ENCODE results near the gene RAB6B. TPM values are rescaled to one million over a fixed set of nuclear protein-coding genes. Genes with fewer than 3 reads are reported as not detected.

The RAB6B gene
- total RNA-seq, 1 experiment from 2014 or later = 1.4 TPM

DNA sequence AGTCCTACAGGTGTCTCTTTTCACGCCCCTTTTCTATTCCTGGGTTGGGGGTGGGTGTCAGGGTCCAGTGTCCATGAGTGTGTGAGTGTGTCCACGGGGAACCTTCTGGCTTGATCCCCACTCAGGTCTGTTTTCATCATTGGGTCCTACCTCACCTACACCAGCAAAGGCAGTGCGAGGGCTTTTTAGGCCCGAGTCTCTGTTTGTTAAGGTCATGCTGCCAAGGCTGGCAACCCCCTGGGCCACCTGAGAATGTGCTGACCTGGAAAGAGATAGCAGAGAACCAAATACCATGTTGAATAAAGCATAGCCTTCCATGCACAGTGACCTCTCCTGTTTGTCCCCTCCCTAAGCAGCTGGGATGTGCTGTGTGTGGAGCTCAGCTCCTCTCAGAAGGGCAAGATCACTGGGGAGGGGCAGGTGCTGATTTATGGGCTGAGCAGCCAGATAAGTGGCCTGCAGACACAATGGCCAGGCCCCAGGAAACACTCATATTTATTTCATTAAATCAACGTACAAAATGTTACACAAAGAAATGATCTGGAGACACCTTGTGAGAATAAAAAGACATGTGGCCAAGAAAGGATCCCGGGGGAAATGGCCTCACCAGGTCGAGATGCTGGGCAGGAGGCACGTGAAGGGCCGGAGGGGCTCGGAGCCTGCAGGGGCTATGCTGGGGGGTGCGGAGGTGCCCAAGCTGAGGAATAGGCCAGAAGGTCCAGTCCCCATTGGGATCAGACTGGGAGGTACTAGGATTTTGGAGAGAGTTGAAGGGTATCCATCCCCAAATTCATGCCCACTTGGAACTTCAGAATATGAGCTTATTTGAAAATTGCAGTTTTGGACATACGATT, 36.1 kb downstream of the RAB6B start:
- no peak for DNase-seq (ENCODE audit: low read depth)

DNA sequence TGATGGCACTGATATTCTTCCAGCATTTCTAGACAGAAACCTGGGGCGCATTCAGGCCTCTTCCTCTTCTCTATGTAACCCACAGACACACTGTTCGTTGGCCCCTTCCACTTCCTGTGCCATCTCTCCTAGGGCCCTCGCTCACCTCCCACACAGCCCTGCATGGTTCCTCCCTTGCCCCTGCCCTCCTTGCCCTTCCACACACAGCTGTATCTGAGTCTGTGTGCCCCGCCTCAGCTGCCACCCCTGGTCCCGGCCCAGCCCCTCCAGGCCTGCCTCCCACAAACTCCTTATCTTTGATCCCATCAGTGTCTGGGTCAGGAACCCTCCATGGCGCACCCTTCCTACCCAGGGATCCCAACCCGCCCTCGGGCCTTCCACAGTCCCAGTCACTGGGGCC, 37.9 kb downstream of the RAB6B start:
- DNase-seq (ENCODE audit: low read depth) = no peak

DNA sequence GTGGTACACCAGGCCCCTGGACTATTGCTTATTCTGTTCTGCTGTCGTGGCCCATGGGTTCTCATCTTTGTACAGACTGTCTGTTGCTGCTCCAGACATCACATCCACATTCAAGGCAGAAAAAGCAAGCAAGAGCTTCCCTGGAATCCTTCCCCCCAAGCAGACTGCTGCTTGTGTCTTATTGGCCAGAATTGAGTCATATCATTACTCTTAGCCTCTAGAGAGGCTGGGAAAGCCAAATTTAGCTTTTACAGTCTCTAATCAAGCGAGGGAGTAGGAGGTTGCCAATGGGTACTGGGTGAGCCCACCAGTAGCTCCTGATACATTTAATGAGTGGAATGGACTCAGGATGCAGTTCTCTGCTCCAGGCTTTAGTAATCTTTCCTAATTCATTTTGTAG, 39.4 kb downstream of the RAB6B start:
- no peak for DNase-seq (ENCODE audit: low read depth)

DNA sequence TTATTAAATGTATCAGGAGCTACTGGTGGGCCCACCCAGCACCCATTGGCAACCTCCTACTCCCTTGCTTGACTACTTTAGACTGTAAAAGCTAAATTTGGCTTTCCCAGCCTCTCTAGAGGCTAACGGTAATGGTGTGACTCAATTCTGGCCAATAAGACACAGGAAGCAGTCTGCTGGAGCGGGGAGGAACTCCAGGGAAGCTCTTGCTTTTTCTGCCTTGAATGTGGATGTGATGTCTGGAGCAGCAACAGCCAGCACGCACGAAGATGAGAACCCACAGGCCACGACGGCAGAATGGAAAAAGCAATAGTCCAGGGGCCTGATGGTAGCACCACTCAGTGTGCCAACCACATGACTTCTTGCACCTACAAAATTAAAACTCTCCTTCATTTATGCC, 39.9 kb downstream of the RAB6B start:
- DNase-seq (ENCODE audit: low read depth) = no peak

DNA sequence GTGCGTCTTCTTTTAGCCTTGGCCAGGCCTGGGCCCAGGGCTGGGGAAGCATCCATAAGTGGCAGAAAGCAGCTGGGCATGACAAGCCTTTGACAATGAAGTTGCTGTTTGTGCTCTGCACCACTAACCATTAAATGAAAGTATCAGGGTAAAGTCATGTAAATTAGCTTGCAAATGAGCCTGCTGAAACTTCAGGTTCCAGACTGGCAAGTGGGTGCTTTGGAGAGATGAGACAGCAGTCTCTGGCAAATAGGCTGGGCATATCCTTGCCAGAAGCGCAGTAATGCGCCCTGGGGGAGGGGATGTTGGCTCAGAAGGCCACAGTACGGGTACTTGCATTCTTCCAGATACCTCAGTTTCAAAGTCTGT, 40.7 kb downstream of the RAB6B start:
- DNase-seq (ENCODE audit: low read depth) = no peak

DNA sequence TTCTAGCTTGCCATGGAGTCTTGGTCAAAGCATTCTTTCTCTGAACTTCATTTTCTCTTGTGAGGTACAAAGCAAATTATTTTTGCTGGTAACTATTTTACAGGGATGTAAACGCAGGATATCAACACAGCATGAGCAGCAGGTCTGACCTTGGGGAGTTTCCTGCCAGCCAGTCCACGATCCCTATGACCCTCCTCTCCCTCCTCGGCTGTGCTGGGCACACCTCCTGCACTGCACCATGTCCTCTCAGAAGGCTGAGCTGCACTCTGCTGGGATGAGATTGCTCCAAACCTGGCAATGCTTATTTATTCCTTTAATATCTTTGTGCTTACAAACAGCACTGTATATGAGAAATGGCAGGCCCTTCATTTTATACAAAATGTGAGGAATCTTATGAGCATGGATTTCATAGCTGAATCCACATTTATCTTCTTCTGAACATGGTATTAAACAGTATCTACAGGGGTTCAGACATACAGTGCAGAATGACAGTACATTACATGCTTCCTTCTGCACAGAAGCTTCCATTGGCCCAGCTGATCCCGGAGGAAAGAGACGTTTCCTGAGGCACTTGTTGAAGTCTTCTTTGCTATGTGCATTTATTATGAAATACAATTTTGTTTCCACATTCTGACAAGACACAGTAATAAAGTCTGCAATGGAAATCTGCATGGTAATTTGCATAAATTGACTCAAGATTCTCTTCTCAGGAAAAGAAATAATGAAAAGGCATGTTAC, 41.2 kb downstream of the RAB6B start:
- no peak for DNase-seq (ENCODE audit: low read depth)

DNA sequence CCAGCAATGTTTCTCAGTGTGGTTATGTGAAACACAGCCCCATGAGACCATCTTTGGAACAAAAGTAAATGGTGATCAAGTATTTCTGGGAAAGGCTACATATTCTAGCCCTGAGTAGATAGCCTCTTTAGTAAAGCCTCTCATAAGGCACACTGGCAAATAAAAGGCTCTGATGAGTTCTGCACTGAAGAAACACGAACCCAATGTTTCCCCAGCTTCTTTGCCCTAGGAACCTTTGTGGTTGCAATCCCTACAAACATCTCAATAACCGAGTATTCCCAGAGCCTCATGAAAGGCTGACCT, 41.8 kb downstream of the RAB6B start:
- no peak for DNase-seq (ENCODE audit: low read depth)

DNA sequence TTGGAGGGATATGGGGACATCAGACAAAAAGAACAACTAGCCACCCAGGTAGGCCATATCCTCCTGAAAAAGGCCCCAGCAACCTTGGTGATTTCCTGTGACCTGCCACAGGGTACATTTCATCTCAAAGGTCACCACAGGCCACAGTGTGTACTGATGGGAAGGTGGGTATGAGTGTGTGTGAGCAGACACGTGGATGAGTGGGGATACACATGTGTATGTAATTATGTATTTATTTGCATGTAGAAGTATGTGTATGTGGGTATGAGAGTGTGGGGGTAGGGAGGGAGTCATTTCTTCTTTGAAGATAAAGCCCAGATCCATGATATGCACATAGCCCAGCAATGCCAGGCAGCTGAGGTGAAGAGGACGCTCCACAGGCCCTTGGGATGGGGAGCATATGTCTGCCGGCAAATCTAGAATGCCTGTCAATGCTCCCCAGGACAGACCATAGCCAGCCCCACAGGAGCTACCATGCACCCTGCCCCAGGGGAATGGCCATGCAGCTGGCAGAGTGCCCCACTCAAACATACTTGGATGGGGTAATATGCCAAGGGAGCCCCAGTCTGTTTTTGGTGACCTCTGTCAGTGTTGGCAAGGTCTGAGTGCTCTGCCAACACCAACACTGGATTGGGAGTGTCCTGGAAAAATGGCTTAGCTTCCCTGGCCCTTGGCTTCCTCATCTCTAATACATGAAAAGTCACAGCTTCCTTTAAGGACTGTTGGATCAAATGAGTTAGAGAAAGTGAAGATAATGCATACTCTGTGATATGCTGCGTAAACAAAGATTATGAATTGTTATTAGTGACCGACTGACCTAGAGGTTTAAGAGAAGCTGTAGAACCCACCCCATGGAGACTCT, 42.4 kb downstream of the RAB6B start:
- DNase-seq (ENCODE audit: low read depth) = no peak

DNA sequence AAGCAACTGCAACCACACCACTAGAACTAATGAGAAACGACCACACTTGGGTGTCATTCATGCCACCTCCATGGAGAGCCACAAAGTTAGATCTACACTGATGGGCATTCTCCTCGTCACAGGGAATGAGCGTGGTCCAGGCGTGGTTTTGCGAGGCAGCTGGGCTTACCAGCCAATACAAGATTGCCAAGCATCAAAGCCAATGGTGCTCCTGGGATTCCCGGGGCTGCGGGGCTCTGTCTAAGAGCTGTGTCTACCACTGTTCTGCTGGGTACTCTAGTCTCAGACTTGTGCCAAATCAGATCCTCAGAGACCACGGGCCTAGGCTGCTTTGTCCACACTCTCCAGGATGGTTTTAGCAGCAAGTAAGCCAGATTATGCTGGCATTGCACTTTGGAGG, 43.8 kb downstream of the RAB6B start:
- DNase-seq (ENCODE audit: low read depth) = no peak

DNA sequence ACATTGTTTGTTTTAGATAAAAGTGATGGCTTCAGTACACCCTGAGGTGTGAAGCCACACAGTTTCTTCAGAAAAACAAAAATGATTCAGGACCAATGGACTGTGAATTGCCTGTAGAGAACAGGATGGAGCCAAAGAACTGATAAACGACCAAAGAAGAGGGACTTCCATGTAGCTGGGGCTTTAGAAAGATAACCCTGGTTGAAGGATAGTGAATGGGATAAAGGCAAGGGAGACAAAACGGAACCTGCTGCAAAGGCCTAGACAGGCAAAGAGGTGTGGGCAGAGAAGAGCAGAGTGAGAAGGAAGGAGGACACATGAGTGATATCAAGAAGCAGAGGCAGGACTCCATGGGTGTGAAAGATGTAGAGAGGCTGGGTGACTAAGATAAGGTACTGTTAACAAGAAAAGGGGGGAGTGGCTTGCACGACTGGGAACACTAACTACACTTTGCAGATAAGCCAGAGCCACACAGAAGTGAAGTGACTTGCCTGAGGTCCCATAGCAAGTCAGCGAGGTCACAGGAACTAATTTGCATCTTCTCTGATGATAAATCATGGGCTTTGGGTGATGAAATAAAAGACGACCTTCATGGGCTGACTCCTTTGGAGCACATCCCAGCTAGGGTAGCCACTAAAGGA, 44.3 kb downstream of the RAB6B start:
- no peak for DNase-seq (ENCODE audit: low read depth)

DNA sequence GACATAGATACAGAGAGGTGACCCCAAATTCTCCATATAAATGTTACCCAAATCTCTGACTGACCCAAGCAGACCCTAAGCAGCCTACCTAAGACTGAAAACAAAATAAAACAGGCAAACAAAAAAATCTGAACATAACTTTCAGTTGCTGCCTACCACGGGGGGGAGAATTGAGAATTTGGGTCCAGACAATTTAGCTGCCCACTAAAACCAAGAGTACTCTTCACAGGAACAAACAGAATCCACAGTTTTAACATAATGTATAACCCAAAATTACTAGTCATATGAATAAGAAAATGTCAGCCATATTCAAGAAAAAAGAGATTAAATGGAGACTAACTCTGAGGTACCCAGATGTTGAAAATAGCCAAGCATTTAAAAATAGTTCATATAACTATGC, 45.6 kb downstream of the RAB6B start:
- DNase-seq (ENCODE audit: low read depth) = no peak

DNA sequence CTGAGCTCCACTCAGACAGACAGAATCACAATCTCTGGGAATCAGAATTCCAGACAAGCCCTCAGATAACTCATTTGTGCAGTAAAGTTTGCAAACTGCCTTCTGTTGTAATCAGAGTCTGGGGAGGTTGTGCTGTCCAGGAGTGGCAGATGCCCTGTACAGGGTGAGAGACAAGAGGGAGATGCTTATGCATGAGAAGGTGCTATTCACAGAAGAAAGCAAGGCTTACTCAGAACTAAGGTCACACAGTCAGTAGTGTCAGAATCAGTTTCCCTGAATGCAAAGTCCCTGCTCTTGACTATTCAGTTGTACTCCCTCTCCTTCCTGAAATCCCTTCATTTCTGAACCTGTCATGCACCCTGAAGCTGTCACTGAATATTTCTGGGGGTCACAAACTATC, 46.3 kb downstream of the RAB6B start:
- no peak for DNase-seq (ENCODE audit: low read depth)

DNA sequence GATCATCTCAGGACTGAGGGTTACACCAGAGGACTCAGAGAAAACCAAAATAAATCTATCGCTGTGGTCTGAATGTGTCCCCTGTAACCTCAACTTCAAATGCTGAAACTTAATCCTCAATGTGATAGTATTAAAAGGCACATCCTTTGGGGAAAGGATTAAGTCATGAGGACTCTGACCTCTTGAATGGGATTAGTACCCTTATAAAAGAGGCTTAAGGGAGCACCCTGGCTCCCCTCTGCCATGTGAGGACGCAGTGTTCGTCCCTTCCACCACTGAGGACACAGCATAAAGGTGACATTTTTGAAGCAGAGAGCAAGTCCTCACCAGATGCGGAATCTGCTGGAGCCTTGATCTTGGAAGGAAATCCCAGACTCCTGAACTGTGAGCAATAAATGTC, 50.6 kb downstream of the RAB6B start:
- DNase-seq (ENCODE audit: low read depth) = no peak

DNA sequence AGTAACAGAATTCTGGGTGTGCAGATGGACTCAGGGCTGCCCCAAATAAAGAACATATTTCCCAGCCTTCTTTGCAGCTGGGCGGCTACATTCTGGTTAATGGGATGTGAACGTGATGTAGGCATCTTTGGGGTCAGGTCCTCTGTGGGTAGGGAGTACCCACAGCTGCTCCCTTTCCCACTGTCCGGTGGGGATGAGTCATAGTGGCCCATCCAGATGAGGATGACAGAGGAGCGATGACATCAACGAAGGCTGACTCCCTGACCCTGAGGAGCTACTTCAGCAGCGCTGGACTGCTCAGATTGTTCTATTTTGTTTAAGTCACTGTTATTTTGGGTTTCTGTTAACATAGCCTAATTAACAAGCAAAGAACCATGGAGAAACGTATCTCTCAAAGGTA, 52.0 kb downstream of the RAB6B start:
- peak; percentile 25 for DNase-seq (ENCODE audit: low read depth)

DNA sequence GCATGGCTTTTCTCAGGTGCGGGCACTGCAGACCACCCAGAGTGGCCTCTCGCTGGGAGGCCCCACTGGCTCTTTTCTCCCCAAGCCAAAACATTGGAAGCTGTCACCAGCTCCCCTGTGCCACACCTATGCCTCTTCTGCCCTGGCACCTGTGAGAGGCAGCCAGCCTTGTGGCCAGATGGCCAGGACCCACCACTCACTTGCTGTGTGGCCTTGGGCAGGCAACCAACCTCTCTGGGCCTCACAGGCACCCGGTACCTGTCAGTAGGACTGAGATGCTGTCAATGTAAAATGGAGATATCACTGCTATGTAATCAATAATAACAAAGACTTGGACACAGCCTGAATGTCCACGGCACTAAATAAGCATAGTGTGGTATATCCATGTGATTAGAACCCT, 53.5 kb downstream of the RAB6B start:
- no peak for DNase-seq (ENCODE audit: low read depth)

DNA sequence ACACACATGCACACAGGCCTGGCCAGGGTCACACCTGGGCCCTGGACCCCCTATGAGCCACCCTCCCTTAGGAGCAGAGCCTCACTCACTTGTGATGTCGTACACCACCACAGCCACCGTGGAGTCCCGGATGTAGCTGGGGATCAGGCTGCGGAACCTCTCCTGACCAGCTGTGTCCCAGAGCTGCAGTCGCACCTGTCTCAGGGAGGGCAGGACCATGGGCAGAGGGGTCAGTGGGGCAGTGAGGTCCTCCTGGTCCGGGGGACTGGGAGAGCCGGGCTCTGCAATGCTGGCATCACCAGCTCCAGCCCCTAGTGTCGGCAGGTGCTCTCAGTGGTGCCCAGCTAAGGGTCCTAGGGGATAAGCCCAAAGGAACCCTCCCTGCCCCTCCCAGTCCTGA, 54.5 kb downstream of the RAB6B start:
- no peak for DNase-seq (ENCODE audit: low read depth)

DNA sequence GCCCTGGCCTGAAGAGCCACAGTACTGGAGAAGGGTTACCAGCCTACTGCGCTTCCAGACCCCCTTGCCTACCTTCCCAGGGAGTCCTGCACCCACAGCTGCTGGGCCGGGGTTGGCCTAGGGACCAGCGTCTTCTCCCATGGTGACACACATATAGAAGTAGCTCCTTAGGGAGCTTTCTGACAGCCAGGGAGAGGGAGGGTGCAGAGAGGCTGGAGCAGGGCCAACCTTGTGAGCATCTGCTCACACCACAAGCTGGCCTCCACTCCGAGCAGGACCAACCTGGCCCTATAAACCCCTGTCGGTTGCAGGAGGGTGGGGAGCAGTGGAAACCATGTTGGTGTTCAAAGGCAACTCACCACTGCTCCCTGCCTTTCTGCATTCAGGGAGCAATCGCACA, 54.9 kb downstream of the RAB6B start:
- DNase-seq (ENCODE audit: low read depth) = no peak

DNA sequence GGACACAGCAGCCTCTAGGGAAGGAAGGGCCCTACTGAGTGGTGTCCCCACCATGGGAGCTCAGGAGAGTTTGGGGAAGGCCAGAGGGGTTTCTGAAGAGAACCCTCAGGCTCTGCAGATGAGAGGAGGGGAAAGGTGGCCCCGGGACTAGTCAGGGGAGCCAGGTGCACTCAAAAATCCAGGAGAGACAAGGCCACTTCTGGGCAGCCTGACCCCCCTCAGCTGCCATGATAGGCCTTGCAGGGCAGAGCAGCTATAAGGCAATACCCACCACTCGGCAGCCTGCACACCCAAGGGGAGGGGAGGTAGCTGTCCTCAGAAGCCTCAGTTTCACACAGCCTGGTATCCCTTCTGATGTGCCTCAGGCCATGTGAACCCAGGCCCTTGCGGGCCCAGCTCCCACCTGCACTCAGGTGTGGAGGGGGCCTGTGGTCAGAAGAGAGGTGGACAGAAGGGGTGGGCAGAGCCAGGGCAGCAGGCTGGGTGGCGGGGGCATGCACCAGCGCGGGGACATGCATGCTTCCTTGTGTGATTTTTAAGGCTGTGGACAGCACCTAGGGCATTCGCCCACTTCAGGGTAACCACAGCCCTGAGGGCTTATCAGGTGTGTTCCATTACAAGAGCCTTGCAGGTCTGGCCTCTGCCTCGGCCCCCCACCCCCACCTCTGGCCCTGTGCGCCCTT, 55.5 kb downstream of the RAB6B start:
- DNase-seq (ENCODE audit: low read depth) = no peak

DNA sequence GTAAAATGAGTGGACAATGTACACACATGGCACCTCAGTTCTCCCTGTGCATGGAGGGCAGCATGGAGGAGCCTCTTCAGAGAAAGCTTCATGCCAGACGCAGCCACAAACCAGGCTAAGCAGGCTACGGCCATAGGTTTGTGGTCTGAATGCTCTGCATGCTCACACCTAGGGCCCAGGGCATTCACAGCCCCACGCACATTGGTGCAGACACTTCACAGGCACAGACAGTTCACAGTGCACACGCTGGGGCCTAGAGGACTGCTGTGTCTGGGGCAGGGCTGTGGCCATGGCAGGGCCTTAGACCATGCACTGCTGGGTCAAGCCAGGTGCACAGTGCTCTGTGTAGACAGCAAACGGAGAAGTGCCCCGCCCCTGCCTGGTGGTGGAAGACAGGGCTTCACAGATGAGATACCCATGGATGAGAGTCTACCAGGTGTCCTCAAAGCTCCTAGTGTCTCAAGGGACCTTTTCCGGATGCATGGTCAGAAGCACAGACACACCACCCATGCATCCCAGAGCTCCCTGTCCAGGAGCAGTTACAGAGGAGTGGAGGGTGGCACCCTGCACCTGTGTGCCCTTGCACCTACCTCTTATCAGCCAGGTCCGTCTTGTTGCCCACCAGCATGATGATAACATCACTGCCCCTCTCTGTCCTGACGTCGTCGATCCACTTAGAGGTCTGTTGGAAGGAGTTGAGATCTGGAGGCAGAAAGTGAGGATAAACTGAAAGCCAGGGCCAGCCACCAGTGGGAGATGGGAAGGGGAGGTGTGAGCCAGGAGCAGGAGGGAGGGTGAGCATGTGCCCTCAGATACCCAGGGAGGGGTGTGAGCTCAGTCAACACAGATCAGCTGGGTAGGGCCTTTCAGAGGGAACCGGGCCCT, 56.5 kb downstream of the RAB6B start:
- no peak for DNase-seq (ENCODE audit: low read depth)

DNA sequence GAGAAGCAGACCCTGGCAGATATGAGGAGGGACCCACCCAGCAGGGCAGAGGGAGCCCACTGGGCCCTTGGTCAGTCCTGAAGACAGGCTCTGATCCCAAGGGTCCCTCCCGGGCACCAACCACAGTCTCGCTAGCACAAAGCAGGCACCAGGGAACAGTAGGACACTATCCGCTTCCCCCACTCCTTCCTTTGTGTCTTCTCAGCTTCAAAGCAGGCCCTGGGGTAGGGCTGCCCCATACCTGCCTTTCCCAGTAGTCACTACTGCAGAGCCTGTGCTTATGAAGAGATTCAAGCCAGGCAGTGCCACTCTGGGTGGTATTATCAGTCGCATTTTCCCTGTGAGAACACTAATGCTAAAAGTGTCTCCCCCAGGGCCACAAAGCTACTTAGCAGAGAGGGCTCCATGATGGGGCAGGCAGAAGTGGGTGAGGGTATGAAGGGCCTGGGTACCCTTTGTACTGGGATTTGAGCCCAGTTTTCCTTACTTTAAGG, 57.3 kb downstream of the RAB6B start:
- no peak for DNase-seq (ENCODE audit: low read depth)
